ENCODE data around the gene ATXN2L.

- no peak for TF ChIP-seq CTCF (IDR thresholded peaks at IDR 0.05)
- TF ChIP-seq POLR2A (IDR thresholded peaks at IDR 0.05), result no peak
Observed at GRCh38 chr16:28869201-28869600, 46.4 kb downstream of the ATXN2L start.
